ENCODE measurements around the gene HFE. TPM values are rescaled to one million over a fixed set of nuclear protein-coding genes. Genes with fewer than 3 reads are reported as not detected.
A peak's percentile ranks its signal among the peaks of the same experiment; 100 is the strongest.

The HFE gene
- total RNA-seq, 1 experiment from 2014 or later, result 2.8 TPM

DNA sequence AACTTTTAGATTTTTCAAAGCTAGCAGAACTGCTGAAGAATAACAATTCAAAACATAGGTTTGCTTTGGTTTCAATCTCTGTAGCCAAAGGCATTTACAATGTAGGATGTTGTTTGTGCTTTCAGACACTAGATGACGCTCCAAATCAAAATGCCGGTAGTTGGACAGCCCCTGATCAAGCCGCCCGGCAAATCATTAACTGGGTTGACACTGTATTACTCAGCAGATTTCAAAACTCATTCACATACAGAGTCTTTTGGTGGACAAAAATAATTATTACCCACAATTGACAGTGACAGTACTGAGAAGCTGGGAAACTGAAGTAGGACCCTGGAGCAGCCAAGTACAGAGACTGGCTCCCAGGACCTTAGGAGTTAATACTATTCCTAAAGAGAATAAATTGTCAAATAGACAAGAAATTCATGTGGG, 21.3 kb upstream of the HFE start:
- intact Hi-C loops (cut with micrococcal nuclease), result loop anchor here (1.0 kb wide), 1 partner anchor 31 kb away; no protein-coding TSS in a partner anchor
- no peaks in the 10 kb centered on the region for H3K4me1 Mint-ChIP-seq (ENCODE audit: insufficient read depth, unreplicated experiment)
- BruUV-seq (replicated peaks), result no TSS peak
- H3K27ac Mint-ChIP-seq (ENCODE audit: low read depth, unreplicated experiment), result peak overlapping the region; percentile 23
- no peaks in the 10 kb centered on the region for H3K36me3 Mint-ChIP-seq (ENCODE audit: insufficient read depth, unreplicated experiment)
- no peak overlapping the region for H3K4me3 Mint-ChIP-seq (ENCODE audit: unreplicated experiment)
- ChIA-PET CTCF (interaction anchor here (0.6 to 15.2 kb wide), 10 partner anchors 13 to 89 kb away, joined by 3 to 425 read pairs (median 4); partner anchors contain the start of gene HFE), POLR2A (interaction anchor here (0.7 to 8.3 kb wide), 12 partner anchors 9 to 131 kb away, joined by 3 to 59 read pairs (median 10); partner anchors contain the start of gene HFE)
- no peaks in the 10 kb centered on the region for H3K9me3 Mint-ChIP-seq (ENCODE audit: unreplicated experiment)
- TF ChIP-seq, protein P1, sequence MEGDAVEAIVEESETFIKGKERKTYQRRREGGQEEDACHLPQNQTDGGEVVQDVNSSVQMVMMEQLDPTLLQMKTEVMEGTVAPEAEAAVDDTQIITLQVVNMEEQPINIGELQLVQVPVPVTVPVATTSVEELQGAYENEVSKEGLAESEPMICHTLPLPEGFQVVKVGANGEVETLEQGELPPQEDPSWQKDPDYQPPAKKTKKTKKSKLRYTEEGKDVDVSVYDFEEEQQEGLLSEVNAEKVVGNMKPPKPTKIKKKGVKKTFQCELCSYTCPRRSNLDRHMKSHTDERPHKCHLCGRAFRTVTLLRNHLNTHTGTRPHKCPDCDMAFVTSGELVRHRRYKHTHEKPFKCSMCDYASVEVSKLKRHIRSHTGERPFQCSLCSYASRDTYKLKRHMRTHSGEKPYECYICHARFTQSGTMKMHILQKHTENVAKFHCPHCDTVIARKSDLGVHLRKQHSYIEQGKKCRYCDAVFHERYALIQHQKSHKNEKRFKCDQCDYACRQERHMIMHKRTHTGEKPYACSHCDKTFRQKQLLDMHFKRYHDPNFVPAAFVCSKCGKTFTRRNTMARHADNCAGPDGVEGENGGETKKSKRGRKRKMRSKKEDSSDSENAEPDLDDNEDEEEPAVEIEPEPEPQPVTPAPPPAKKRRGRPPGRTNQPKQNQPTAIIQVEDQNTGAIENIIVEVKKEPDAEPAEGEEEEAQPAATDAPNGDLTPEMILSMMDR (IDR thresholded peaks at IDR 0.05; ENCODE audit: unreplicated experiment), result peak; percentile 81
- H3K27me3 Mint-ChIP-seq (ENCODE audit: insufficient read depth, unreplicated experiment), result no peaks in the 10 kb centered on the region
- peak; percentile 87 for DNase-seq (ENCODE audit: unreplicated experiment)

DNA sequence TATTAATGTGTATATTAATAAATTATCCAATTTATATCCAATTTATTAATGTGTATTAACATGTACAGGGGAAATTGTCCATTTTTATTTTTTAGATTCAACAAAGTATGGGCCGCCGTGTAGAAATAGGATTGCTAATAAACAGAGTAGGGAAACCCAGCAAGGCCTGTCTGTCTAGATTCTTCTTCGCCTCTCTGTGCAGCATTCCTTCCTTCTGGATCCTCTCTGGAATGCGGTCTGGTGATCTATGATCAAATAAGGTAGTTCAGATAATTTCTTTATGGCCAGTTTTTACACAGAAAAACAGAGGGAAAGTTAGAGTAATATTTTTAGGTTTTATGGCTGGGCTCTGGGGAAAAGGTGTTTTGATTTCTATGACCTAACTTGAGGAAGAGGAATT, 19.9 kb upstream of the HFE start:
- Mint-ChIP-seq H3K4me1 (ENCODE audit: insufficient read depth, unreplicated experiment) (no peaks in the 10 kb centered on the region), H3K4me3 (ENCODE audit: unreplicated experiment) (no peak overlapping the region), H3K27me3 (ENCODE audit: insufficient read depth, unreplicated experiment) (no peaks in the 10 kb centered on the region), H3K36me3 (ENCODE audit: insufficient read depth, unreplicated experiment) (no peaks in the 10 kb centered on the region), H3K27ac (ENCODE audit: low read depth, unreplicated experiment) (no peak overlapping the region), H3K9me3 (ENCODE audit: unreplicated experiment) (no peaks in the 10 kb centered on the region)
- ChIA-PET CTCF (interaction anchor here (9.1 to 15.2 kb wide), 2 partner anchors 21 to 31 kb away, joined by 79 to 425 read pairs; partner anchors contain the start of gene HFE), POLR2A (interaction anchor here (0.6 to 3.1 kb wide), 3 partner anchors 20 to 245 kb away, joined by 3 to 25 read pairs (median 14); partner anchors contain the start of gene HFE)
- TF ChIP-seq, protein P1 (IDR thresholded peaks at IDR 0.05; ENCODE audit: unreplicated experiment), result no peak
- intact Hi-C loops (cut with micrococcal nuclease), result no loop called here
- DNase-seq (ENCODE audit: unreplicated experiment), result no peak
- no TSS peak for BruUV-seq (replicated peaks)

DNA sequence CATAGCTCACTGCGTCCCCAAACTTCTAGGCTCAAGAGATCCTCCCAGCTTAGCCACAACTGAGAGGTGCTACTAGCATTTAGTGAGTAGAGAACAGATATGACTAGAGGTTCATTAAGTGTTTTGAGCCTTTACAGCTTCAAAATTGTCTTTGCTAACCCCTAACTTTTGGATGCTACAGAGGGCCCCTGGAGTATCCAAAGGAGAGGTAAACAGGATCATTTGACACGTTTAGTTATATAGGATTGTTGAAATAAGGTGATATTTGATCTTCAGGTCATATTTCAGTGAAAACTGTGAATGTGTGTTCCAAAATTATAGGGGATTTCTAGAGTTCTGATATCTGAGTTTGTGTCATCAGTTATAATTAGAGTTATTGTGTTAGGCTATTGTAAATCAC, 19.2 kb upstream of the HFE start:
- intact Hi-C loops (cut with micrococcal nuclease), result no loop called here
- Mint-ChIP-seq H3K27me3 (ENCODE audit: insufficient read depth, unreplicated experiment) (no peaks in the 10 kb centered on the region), H3K4me3 (ENCODE audit: unreplicated experiment) (no peak overlapping the region), H3K9me3 (ENCODE audit: unreplicated experiment) (no peaks in the 10 kb centered on the region), H3K27ac (ENCODE audit: low read depth, unreplicated experiment) (no peak overlapping the region), H3K4me1 (ENCODE audit: insufficient read depth, unreplicated experiment) (no peaks in the 10 kb centered on the region), H3K36me3 (ENCODE audit: insufficient read depth, unreplicated experiment) (no peaks in the 10 kb centered on the region)
- CTCF ChIA-PET, result interaction anchor here (9.1 to 15.2 kb wide), 2 partner anchors 20 to 30 kb away, joined by 79 to 425 read pairs; partner anchors contain the start of gene HFE
- DNase-seq (ENCODE audit: unreplicated experiment), result no peak
- TF ChIP-seq, protein P1 (IDR thresholded peaks at IDR 0.05; ENCODE audit: unreplicated experiment), result no peak
- POLR2A ChIA-PET, result interaction anchor here (0.6 to 3.1 kb wide), 4 partner anchors 19 to 244 kb away, joined by 3 to 25 read pairs (median 11); partner anchors contain the start of gene HFE
- no TSS peak for BruUV-seq (replicated peaks)

GRCh38 chr6:26071135-26071534, 16.1 kb upstream of the HFE start:
- ChIA-PET POLR2A (interaction anchor here (0.8 kb wide), 1 partner anchor 26 kb away, joined by 3 read pairs; no protein-coding TSS in a partner anchor), CTCF (interaction anchor here (1.4 to 15.2 kb wide), 2 partner anchors 10 to 27 kb away, joined by 5 to 425 read pairs; a partner anchor contains a TSS)
- BruUV-seq (replicated peaks), result no TSS peak
- TF ChIP-seq, protein P1 (IDR thresholded peaks at IDR 0.05; ENCODE audit: unreplicated experiment), result no peak
- no peak overlapping the region for H3K4me3 Mint-ChIP-seq (ENCODE audit: unreplicated experiment)
- no peaks in the 10 kb centered on the region for H3K4me1 Mint-ChIP-seq (ENCODE audit: insufficient read depth, unreplicated experiment)
- intact Hi-C loops (cut with micrococcal nuclease), result no loop called here
- no peaks in the 10 kb centered on the region for H3K36me3 Mint-ChIP-seq (ENCODE audit: insufficient read depth, unreplicated experiment)
- no peaks in the 10 kb centered on the region for H3K27me3 Mint-ChIP-seq (ENCODE audit: insufficient read depth, unreplicated experiment)
- no peaks in the 10 kb centered on the region for H3K9me3 Mint-ChIP-seq (ENCODE audit: unreplicated experiment)
- DNase-seq (ENCODE audit: unreplicated experiment), result peak; percentile 45
- no peak overlapping the region for H3K27ac Mint-ChIP-seq (ENCODE audit: low read depth, unreplicated experiment)

All from MCF 10A (cell line).